Measurements from ENCODE around the gene LGALS14. TPM values are rescaled to one million over a fixed set of nuclear protein-coding genes. Genes with fewer than 3 reads are reported as not detected.

Gene LGALS14
- total and polyA plus RNA-seq, 10 of the 15 experiments (the other 5 are each of a cell fraction or from before 2014, with no cell fraction given), result 5.1 to 34.6 (median 7.3) TPM

DNA sequence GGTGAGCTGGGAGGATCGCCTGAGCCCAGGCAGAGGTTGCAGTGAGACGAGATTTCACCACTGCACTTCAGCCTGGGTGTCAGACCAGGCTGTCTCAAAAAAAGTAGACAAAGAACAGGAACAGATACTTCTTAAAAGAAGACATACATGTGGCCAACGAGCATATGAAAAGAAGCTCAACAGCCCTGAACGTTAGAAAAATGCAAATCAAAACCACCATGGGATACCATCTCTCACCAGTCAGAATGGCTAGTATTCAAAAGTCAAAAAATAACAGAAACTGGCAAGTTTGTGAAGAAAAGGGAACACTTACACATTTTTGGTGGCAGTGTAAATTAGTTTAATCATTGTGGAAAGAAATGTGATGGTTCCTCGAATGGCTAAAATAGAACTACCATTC, 3.0 kb upstream of the LGALS14 start (continued):
- TF ChIP-seq, protein P1, sequence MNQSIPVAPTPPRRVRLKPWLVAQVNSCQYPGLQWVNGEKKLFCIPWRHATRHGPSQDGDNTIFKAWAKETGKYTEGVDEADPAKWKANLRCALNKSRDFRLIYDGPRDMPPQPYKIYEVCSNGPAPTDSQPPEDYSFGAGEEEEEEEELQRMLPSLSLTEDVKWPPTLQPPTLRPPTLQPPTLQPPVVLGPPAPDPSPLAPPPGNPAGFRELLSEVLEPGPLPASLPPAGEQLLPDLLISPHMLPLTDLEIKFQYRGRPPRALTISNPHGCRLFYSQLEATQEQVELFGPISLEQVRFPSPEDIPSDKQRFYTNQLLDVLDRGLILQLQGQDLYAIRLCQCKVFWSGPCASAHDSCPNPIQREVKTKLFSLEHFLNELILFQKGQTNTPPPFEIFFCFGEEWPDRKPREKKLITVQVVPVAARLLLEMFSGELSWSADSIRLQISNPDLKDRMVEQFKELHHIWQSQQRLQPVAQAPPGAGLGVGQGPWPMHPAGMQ (IDR thresholded peaks at IDR 0.05; ENCODE audit: borderline replicate concordance), result no peak
- TF ChIP-seq ATF3 (IDR thresholded peaks at IDR 0.05; ENCODE audit: borderline replicate concordance, extremely low read depth, low read depth, low read length), result no peak
- peak; percentile 75; the same call in 1 of the 2 replicates for TF ChIP-seq SPI1 (IDR thresholded peaks at IDR 0.05; ENCODE audit: borderline replicate concordance, insufficient read depth, low read depth, low read length)
- TF ChIP-seq ZNF24 (IDR thresholded peaks at IDR 0.05), result peak; percentile 38; the same call in 1 of the 2 replicates
- TF ChIP-seq ATF7 (IDR thresholded peaks at IDR 0.05; ENCODE audit: low read depth), result peak; percentile 56; the same call in 1 of the 2 replicates
- TF ChIP-seq SMC3 (IDR thresholded peaks at IDR 0.05; ENCODE audit: borderline replicate concordance, low read length), result peak; percentile 13; the same call in 1 of the 2 replicates
- TF ChIP-seq, protein P2, sequence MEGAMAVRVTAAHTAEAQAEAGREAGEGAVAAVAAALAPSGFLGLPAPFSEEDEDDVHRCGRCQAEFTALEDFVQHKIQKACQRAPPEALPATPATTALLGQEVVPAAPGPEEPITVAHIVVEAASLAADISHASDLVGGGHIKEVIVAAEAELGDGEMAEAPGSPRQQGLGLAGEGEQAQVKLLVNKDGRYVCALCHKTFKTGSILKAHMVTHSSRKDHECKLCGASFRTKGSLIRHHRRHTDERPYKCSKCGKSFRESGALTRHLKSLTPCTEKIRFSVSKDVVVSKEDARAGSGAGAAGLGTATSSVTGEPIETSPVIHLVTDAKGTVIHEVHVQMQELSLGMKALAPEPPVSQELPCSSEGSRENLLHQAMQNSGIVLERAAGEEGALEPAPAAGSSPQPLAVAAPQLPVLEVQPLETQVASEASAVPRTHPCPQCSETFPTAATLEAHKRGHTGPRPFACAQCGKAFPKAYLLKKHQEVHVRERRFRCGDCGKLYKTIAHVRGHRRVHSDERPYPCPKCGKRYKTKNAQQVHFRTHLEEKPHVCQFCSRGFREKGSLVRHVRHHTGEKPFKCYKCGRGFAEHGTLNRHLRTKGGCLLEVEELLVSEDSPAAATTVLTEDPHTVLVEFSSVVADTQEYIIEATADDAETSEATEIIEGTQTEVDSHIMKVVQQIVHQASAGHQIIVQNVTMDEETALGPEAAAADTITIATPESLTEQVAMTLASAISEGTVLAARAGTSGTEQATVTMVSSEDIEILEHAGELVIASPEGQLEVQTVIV (IDR thresholded peaks at IDR 0.05; ENCODE audit: borderline replicate concordance, partially characterized antibody), result no peak
- TF ChIP-seq HDAC6 (IDR thresholded peaks at IDR 0.05; ENCODE audit: unreplicated experiment), result no peak
- peak; percentile 70 for TF ChIP-seq RELB (IDR thresholded peaks at IDR 0.05; ENCODE audit: low read depth)
- TF ChIP-seq, protein P3, sequence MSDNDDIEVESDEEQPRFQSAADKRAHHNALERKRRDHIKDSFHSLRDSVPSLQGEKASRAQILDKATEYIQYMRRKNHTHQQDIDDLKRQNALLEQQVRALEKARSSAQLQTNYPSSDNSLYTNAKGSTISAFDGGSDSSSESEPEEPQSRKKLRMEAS (IDR thresholded peaks at IDR 0.05; ENCODE audit: low read depth, low read length), result no peak
- TF ChIP-seq NBN (IDR thresholded peaks at IDR 0.05), result peak; percentile 73; the same call in 1 of the 2 replicates
- no peak for TF ChIP-seq ZZZ3 (IDR thresholded peaks at IDR 0.05; ENCODE audit: control insufficient read depth, insufficient read length, low read depth)
- no peak for TF ChIP-seq GATAD2B (conservative IDR thresholded peaks at IDR 0.05; ENCODE audit: low read depth)
- TF ChIP-seq, protein P4, sequence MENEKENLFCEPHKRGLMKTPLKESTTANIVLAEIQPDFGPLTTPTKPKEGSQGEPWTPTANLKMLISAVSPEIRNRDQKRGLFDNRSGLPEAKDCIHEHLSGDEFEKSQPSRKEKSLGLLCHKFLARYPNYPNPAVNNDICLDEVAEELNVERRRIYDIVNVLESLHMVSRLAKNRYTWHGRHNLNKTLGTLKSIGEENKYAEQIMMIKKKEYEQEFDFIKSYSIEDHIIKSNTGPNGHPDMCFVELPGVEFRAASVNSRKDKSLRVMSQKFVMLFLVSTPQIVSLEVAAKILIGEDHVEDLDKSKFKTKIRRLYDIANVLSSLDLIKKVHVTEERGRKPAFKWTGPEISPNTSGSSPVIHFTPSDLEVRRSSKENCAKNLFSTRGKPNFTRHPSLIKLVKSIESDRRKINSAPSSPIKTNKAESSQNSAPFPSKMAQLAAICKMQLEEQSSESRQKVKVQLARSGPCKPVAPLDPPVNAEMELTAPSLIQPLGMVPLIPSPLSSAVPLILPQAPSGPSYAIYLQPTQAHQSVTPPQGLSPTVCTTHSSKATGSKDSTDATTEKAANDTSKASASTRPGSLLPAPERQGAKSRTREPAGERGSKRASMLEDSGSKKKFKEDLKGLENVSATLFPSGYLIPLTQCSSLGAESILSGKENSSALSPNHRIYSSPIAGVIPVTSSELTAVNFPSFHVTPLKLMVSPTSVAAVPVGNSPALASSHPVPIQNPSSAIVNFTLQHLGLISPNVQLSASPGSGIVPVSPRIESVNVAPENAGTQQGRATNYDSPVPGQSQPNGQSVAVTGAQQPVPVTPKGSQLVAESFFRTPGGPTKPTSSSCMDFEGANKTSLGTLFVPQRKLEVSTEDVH (IDR thresholded peaks at IDR 0.05; ENCODE audit: low read depth, partially characterized antibody), result no peak
- peak; percentile 94 for TF ChIP-seq POU2F2 (IDR thresholded peaks at IDR 0.05; ENCODE audit: borderline replicate concordance, low read depth, low read length)
- TF ChIP-seq SUZ12 (IDR thresholded peaks at IDR 0.05; ENCODE audit: unreplicated experiment), result no peak
- 0 out of 2 replicates have a peak, but pooled peaks have one; percentile 46 for TF ChIP-seq NFYB (IDR thresholded peaks at IDR 0.05; ENCODE audit: insufficient read depth, low read depth, low read length)
- TF ChIP-seq HCFC1 (IDR thresholded peaks at IDR 0.05; ENCODE audit: low read length), result no peak
- peak; percentile 44; the same call in 1 of the 2 replicates for TF ChIP-seq MEF2A (IDR thresholded peaks at IDR 0.05; ENCODE audit: insufficient read depth, low read depth, low read length)

All from GM12878 (cell line).